Measurements from ENCODE around the gene PDK2.
"Not testable (repeated sequence)": the region's sequence is repeated elsewhere in the genome, so short reads cannot be mapped to it uniquely, and the experiment has no call there.

The PDK2 gene

GRCh38 chr17:50058296-50058953 is 36.7 kb upstream of the PDK2 start:
- no peak for DNase-seq (ENCODE audit: low read depth, low spot score)

- DNase-seq (ENCODE audit: low read depth, low spot score): no peak
Observed at GRCh38 chr17:50059256-50059655, 35.9 kb upstream of the PDK2 start.

- no peak for DNase-seq (ENCODE audit: low read depth, low spot score)
Observed at GRCh38 chr17:50059759-50060273, 35.3 kb upstream of the PDK2 start.

- no peak for DNase-seq (ENCODE audit: low read depth, low spot score)
Observed at GRCh38 chr17:50060951-50061712, 34.0 kb upstream of the PDK2 start.

GRCh38 chr17:50061713-50062045 is 33.5 kb upstream of the PDK2 start:
- DNase-seq (ENCODE audit: low read depth, low spot score): not testable (repeated sequence)

GRCh38 chr17:50062293-50063243 is 32.6 kb upstream of the PDK2 start:
- no peak for DNase-seq (ENCODE audit: low read depth, low spot score)

GRCh38 chr17:50063561-50064252 is 31.4 kb upstream of the PDK2 start:
- DNase-seq (ENCODE audit: low read depth, low spot score): no peak

- DNase-seq (ENCODE audit: low read depth, low spot score): no peak
Observed at GRCh38 chr17:50064253-50065001, 30.7 kb upstream of the PDK2 start.

GRCh38 chr17:50065056-50065455 is 30.1 kb upstream of the PDK2 start:
- no peak for DNase-seq (ENCODE audit: low read depth, low spot score)

GRCh38 chr17:50066995-50067394 is 28.2 kb upstream of the PDK2 start:
- DNase-seq (ENCODE audit: low read depth, low spot score): no peak

GRCh38 chr17:50067996-50068395 is 27.2 kb upstream of the PDK2 start:
- no peak for DNase-seq (ENCODE audit: low read depth, low spot score)

GRCh38 chr17:50070908-50071680 is 24.1 kb upstream of the PDK2 start:
- DNase-seq (ENCODE audit: low read depth, low spot score): no peak

GRCh38 chr17:50071692-50072091 is 23.5 kb upstream of the PDK2 start:
- no peak for DNase-seq (ENCODE audit: low read depth, low spot score)

- no peak for DNase-seq (ENCODE audit: low read depth, low spot score)
Observed at GRCh38 chr17:50072130-50072529, 23.0 kb upstream of the PDK2 start.

- DNase-seq (ENCODE audit: low read depth, low spot score): no peak
Observed at GRCh38 chr17:50072925-50073324, 22.2 kb upstream of the PDK2 start.

GRCh38 chr17:50074227-50074626 is 20.9 kb upstream of the PDK2 start:
- no peak for DNase-seq (ENCODE audit: low read depth, low spot score)

- DNase-seq (ENCODE audit: low read depth, low spot score): no peak
Observed at GRCh38 chr17:50075446-50076032, 19.6 kb upstream of the PDK2 start.

GRCh38 chr17:50076221-50076590 is 18.9 kb upstream of the PDK2 start:
- DNase-seq (ENCODE audit: low read depth, low spot score): no peak

- DNase-seq (ENCODE audit: low read depth, low spot score): no peak
Observed at GRCh38 chr17:50076591-50077235, 18.4 kb upstream of the PDK2 start.
